Neural cell (in vitro differentiated cells): Measurements from ENCODE around the gene DNAAF1. TPM values are rescaled to one million over a fixed set of nuclear protein-coding genes. Genes with fewer than 3 reads are reported as not detected.

Experiments
- H2AFZ ChIP-seq: fragments of 200-600, 300-800 bp; sonication (generic), shearing (Covaris generic); 2 replicates; pipeline ENCODE4 v1.6.0; 2014; ENCODE audit warnings: low read depth, mild to moderate bottlenecking, antibody characterized with exemption, low read length, moderate library complexity
- H3F3A ChIP-seq: fragments of 200-600 bp; shearing (Covaris generic); 2 replicates; pipeline ENCODE4 v1.6.1; 2016; ENCODE audit warnings: mild to moderate bottlenecking, moderate library complexity, mixed read lengths, antibody characterized with exemption, low read length; ENCODE audit not compliant: insufficient read depth, poor library complexity, severe bottlenecking
- H3K27ac ChIP-seq: fragments of 200-600, 300-800 bp; sonication (generic), shearing (Covaris generic); 2 replicates; pipeline ENCODE4 v1.5.1; 2014; ENCODE audit warnings: mild to moderate bottlenecking, low read length, moderate library complexity
- H3K27me3 ChIP-seq: fragments of 300-800, 200-600 bp; sonication (generic), shearing (Covaris generic); 2 replicates; pipeline ENCODE4 v1.6.0; 2014; ENCODE audit warnings: mild to moderate bottlenecking, low read depth, low read length, moderate library complexity; ENCODE audit not compliant: insufficient read depth
- H3K36me3 ChIP-seq: fragments of 300-800, 200-600 bp; sonication (generic), shearing (Covaris generic); 2 replicates; pipeline ENCODE4 v1.5.1; 2014; ENCODE audit warnings: mild to moderate bottlenecking, antibody characterized with exemption, low read length, moderate library complexity; ENCODE audit not compliant: insufficient read depth
- H3K4me2 ChIP-seq: fragments of 300-800, 200-600 bp; sonication (generic), shearing (Covaris generic); 2 replicates; pipeline ENCODE4 v1.6.0; 2014; ENCODE audit warnings: mild to moderate bottlenecking, low read length
- H3K4me3 ChIP-seq: fragments of 300-800, 200-600 bp; sonication (generic), shearing (Covaris generic); 2 replicates; pipeline ENCODE4 v1.5.1; 2014; ENCODE audit warnings: mild to moderate bottlenecking, low read length, moderate library complexity
- H3K79me2 ChIP-seq: fragments of 200-600 bp; shearing (Covaris generic); replicated peaks from 2 replicates; pipeline ENCODE4 v1.6.0; 2014; ENCODE audit warnings: mild to moderate bottlenecking, low read length, moderate library complexity; ENCODE audit not compliant: insufficient read depth
- H3K9ac ChIP-seq: fragments of 300-800, 200-600 bp; sonication (generic), shearing (Covaris generic); 2 replicates; pipeline ENCODE4 v1.6.1; 2016; ENCODE audit warnings: mild to moderate bottlenecking, low read length, mixed read lengths
- H3K9me2 ChIP-seq: fragments of 200-600 bp; shearing (Covaris generic); 2 replicates; pipeline ENCODE4 v1.6.1; 2016; ENCODE audit warnings: mild to moderate bottlenecking, low read length, mixed read lengths; ENCODE audit not compliant: insufficient read depth
- H3K9me3 ChIP-seq: fragments of 200-600, 300-800 bp; sonication (generic), shearing (Covaris generic); 2 replicates; pipeline ENCODE4 v1.6.1; 2016; ENCODE audit warnings: mild to moderate bottlenecking, mixed run types, low read length, moderate library complexity, mixed read lengths
- H4K20me1 ChIP-seq: fragments of 200-600 bp; shearing (Covaris generic); 2 replicates; pipeline ENCODE4 v1.6.1; 2016; ENCODE audit warnings: mild to moderate bottlenecking, mixed run types; ENCODE audit not compliant: insufficient read depth
- EP300 ChIP-seq: fragments of 450-650 bp; conservative IDR thresholded peaks from 2 replicates; pipeline ENCODE4 v1.6.1; 2014; ENCODE audit warnings: antibody characterized with exemption, mild to moderate bottlenecking, moderate library complexity; ENCODE audit not compliant: poor library complexity, severe bottlenecking
- EZH2 ChIP-seq: fragments of 200-600, 300-800 bp; shearing (Covaris generic), sonication (generic); IDR thresholded peaks from 2 replicates; pipeline ENCODE4 v1.6.1; 2014; ENCODE audit warnings: antibody characterized with exemption, low read length, borderline replicate concordance, mild to moderate bottlenecking; ENCODE audit not compliant: insufficient read depth, poor library complexity, severe bottlenecking
- MXI1 ChIP-seq: fragments of 450-650 bp; conservative IDR thresholded peaks from 2 replicates; pipeline ENCODE4 v1.6.1; 2014; ENCODE audit warnings: antibody characterized with exemption, mild to moderate bottlenecking; ENCODE audit not compliant: poor library complexity, severe bottlenecking
- POLR2AphosphoS5 ChIP-seq: IDR thresholded peaks from 2 replicates; pipeline ENCODE4 v1.6.1; 2012
- RAD21 ChIP-seq: fragments of 450-650 bp; conservative IDR thresholded peaks from 2 replicates; pipeline ENCODE4 v1.6.1; 2014; ENCODE audit warnings: antibody characterized with exemption, mild to moderate bottlenecking, moderate library complexity
- REST ChIP-seq: IDR thresholded peaks from 2 replicates; pipeline ENCODE4 v1.6.1; 2012; ENCODE audit warnings: borderline replicate concordance
- SMC3 ChIP-seq: fragments of 450-650 bp; conservative IDR thresholded peaks from 2 replicates; pipeline ENCODE4 v1.6.1; 2014; ENCODE audit warnings: antibody characterized with exemption, mild to moderate bottlenecking, moderate library complexity; ENCODE audit not compliant: poor library complexity
- TAF1 ChIP-seq: IDR thresholded peaks from 2 replicates; pipeline ENCODE4 v1.6.1; 2012; ENCODE audit warnings: low read depth
- polyA plus RNA-seq: library from polyadenylated mRNA; depleted of rRNA; stranded (reverse); fragments of >200 nt; gene quantifications from 2 replicates; pipeline ENCODE4 v1.2.3, GENCODE V29; 2014
- TF ChIP-seq, protein P1 (sequence below): fragments of 450-650 bp; IDR thresholded peaks from 2 replicates; pipeline ENCODE4 v1.5.1; 2014; ENCODE audit warnings: antibody characterized with exemption, mild to moderate bottlenecking, moderate library complexity; ENCODE audit not compliant: poor library complexity, severe bottlenecking

Gene DNAAF1
- polyA plus RNA-seq, 1 donor from 2014 or later, result 0.71 TPM

DNA sequence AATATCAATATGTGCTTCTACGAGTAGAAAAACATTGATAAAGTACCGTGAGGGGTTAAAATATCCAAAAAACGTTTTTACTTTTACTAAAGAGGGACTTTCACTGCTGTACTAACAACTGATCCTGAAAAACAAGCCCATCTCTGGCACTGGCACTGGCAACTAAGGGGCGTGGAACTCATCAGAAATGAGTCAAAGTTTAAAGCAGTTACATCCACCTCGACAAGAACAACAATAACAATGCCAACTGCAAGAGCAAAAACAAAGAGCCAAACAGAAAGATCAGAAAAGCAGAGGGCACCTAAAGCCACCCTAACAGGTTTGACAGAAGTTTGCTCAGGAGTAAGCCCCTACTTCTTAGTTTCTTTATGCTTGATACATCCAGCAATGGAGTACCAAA, 41.4 kb upstream of the DNAAF1 start:
- Histone ChIP-seq H3K36me3 (no peaks in the 10 kb centered on the region), H3K27me3 (no peaks in the 10 kb centered on the region), H3K79me2 (peaks cover 46% of the 10 kb centered on the region), H3K27ac (no peak overlapping the region), H4K20me1 (no peaks in the 10 kb centered on the region), H3K9ac (no peak overlapping the region), H3K9me3 (no peaks in the 10 kb centered on the region), H3K9me2 (no peaks in the 10 kb centered on the region), H2AFZ (no peak overlapping the region), H3K4me3 (no peak overlapping the region), H3F3A (no peaks in the 10 kb centered on the region), H3K4me2 (no peak overlapping the region)
- TF ChIP-seq, protein P1, sequence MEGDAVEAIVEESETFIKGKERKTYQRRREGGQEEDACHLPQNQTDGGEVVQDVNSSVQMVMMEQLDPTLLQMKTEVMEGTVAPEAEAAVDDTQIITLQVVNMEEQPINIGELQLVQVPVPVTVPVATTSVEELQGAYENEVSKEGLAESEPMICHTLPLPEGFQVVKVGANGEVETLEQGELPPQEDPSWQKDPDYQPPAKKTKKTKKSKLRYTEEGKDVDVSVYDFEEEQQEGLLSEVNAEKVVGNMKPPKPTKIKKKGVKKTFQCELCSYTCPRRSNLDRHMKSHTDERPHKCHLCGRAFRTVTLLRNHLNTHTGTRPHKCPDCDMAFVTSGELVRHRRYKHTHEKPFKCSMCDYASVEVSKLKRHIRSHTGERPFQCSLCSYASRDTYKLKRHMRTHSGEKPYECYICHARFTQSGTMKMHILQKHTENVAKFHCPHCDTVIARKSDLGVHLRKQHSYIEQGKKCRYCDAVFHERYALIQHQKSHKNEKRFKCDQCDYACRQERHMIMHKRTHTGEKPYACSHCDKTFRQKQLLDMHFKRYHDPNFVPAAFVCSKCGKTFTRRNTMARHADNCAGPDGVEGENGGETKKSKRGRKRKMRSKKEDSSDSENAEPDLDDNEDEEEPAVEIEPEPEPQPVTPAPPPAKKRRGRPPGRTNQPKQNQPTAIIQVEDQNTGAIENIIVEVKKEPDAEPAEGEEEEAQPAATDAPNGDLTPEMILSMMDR, result no peak
- TF ChIP-seq POLR2AphosphoS5 (no peak), REST (no peak), MXI1 (no peak), SMC3 (no peak), EP300 (no peak), RAD21 (no peak), EZH2 (no peak), TAF1 (no peak)

- TF ChIP-seq REST, result no peak
- no peak for TF ChIP-seq RAD21
- no peak for TF ChIP-seq EZH2
- no peak for TF ChIP-seq TAF1
- no peak for TF ChIP-seq POLR2AphosphoS5
- no peak for TF ChIP-seq MXI1
- TF ChIP-seq, protein P1, result no peak
- TF ChIP-seq EP300, result no peak
- no peak for TF ChIP-seq SMC3
- Histone ChIP-seq H3K9me3 (no peaks in the 10 kb centered on the region), H3K27me3 (no peaks in the 10 kb centered on the region), H3K9ac (no peak overlapping the region), H3F3A (no peaks in the 10 kb centered on the region), H3K4me2 (no peak overlapping the region), H3K4me3 (no peak overlapping the region), H3K36me3 (no peaks in the 10 kb centered on the region), H3K79me2 (peaks cover 50% of the 10 kb centered on the region), H2AFZ (no peak overlapping the region), H3K9me2 (no peaks in the 10 kb centered on the region), H3K27ac (no peak overlapping the region), H4K20me1 (no peaks in the 10 kb centered on the region)
Measured at GRCh38 chr16:84104231-84104630, 40.9 kb upstream of the DNAAF1 start.
